Endometrial microvascular endothelial cells (primary cell): ENCODE measurements around the gene C1QTNF6. TPM values are rescaled to one million over a fixed set of nuclear protein-coding genes. Genes with fewer than 3 reads are reported as not detected.

ENCODE experiments used
- in situ Hi-C: cut with HindIII; loops from 2 replicates; pipeline ENCODE4 v1.10.0; 2017; ENCODE audit warnings: low sequenced_read_pairs, low pct_unique_long_range_greater_than_20kb; ENCODE audit errors: inconsistent ontology term
- total RNA-seq: library from RNA; depleted of rRNA; stranded (reverse); fragments of >200 nt; gene quantifications from one replicate; pipeline ENCODE4 v1.2.3, GENCODE V29; 2015; ENCODE audit errors: inconsistent ontology term

The C1QTNF6 gene
- total RNA-seq, 1 donor from 2014 or later: 2.8 TPM

DNA sequence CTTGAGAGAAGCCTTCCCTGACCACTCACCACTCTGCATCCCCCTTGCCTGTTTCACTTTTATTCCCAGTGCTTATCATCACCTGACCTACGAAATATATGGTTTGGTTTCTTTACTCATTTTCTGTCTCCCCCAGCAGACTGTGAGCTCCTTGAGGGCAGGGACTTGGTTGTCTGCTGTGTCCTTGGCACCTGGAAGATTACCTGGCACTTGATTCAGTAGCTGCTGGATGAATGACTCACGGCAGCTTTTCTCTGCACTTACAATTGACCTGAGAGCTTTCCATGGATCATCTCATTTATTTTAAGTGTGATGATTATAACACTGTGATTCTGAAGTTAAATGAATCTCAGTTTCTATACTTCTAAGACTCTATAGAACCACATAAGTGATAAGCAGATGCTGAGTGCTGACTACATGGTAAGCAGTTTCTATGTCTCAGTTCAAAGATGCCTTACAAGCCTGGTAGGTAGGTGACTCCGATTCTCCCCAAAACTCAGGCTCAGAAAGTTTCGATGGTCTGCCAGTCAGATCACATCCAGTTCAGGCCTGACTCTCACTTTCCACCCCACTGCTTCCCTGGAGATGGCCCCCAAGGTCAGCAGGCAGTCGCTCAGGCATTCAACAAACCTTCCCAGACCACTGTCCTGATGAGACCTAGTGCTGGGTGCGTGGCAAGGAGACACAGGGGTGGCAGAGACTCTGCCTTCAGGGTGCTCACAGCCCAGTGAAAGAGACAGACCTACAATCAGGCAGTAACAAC, 50.0 kb downstream of the C1QTNF6 start:
- in situ Hi-C loops: no loop called here

DNA sequence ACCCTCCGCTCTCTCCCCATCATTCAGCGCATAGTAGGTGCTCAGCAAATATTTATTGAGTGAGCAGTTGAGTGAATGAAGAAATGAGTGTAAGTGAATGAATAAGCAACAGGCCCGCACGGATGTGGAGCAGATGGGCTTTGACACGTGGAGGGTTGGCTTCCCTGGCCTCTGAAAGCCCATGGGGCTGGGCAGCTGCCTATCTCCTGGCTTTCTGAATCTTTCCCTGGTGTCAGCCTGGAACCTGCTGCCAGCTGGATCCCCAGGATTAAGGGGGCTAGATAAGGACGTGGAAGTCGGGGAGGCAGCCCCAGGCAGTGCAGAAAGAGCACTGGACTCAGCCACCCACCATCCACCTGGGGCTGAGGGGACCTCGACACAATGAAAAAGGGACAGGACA, 50.9 kb downstream of the C1QTNF6 start:
- in situ Hi-C loops: no loop called here

DNA sequence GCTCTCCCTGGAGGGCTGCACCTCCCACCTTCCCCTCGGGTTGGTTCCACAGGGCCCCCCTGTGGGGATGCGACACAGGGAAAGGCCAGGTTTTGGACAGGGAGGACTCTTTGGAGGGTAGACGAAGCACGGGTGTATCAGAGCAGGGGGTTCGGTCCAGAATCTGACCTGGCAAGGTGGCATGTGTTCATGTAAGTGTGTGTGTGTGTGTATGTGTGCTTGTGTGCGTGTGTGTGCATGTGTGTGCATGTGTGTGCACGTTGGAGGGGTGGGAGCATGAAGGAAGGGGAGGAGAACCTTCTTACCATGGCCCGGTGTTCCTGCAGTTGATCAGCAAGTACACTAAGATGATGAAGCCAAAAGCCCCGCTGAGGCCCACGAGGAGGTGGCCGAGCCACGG, 53.0 kb downstream of the C1QTNF6 start:
- in situ Hi-C loops: no loop called here

DNA sequence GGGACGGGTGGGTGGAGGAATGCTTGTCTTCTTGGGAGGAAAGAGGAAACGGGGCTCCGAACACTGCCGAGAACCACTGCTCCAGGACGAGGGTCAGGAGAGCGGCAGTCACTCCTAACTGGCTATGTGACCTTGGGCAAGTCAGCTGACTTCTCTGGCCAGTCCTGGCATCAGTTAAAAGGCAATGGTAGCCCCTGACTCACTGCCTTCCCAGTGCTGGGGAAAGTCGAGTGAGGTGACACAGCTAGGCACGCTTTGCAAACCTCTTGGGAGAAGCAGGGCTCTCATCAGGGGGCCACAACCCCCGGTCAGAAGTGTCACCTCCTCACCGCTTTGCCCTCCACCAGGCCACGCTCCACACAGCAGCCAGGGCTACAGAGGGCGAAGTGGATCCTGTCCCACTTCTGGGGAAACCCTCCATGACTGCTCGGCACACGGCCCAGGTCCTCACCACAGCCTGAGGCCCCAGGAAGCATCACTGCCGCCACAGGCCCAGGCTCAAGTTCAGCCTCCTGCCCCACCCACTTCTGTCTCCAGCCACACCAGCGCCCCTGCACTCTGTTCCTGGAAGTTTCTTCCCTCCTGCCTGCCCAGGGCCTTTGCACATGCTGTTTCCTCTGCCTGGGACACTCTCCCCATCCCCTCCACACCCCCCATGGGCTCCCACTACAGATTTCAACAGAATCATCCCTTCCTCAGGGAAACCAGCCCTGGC, 54.6 kb downstream of the C1QTNF6 start:
- in situ Hi-C loops: no loop called here

DNA sequence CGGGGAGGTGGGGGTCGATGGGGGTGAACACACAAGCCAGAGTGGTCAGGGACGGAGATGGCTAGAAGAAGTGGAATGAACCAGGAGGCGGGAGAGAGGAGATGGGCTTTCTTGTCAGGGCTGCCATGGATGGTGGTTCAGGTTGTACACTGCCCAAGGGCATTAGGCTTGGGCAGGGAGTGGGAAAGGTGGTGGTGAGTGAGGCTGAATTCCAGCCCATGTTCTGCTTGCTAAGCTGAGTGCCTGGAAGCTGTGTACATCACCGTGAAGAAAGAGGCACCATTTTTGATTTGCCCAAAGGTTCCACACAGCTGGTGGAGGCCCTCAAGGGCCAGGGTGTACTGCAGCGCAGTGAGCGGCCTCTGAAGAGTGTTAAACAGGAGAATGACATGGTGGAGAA, 55.3 kb downstream of the C1QTNF6 start:
- in situ Hi-C loops: no loop called here

Other genes with a start within 250 kb of the C1QTNF6 start
- gene TST, start 168.8 kb downstream of the C1QTNF6 start, total RNA-seq: 43.2 TPM
- gene MPST, start 168.5 kb downstream of the C1QTNF6 start, total RNA-seq: 140 TPM
- 50.5 TPM for gene KCTD17, start 136.5 kb downstream of the C1QTNF6 start, total RNA-seq
- gene TMPRSS6, start 78.5 kb downstream of the C1QTNF6 start, total RNA-seq: not detected
- not detected for gene IL2RB, start 38.3 kb downstream of the C1QTNF6 start, total RNA-seq
- gene SSTR3, start 24.2 kb upstream of the C1QTNF6 start, total RNA-seq: not detected
- 398 TPM for gene RAC2, start 56.0 kb upstream of the C1QTNF6 start, total RNA-seq
- gene CYTH4, start 94.3 kb upstream of the C1QTNF6 start, total RNA-seq: 0.19 TPM
- gene ELFN2, start 239.2 kb upstream of the C1QTNF6 start, total RNA-seq: 4.3 TPM